HG03439 (cell line): Measurements from ENCODE around the gene IGFBP7.
A peak's percentile ranks its signal among the peaks of the same experiment; 100 is the strongest.

ENCODE experiments used
- ATAC-seq: cut with Tn5 transposase; IDR thresholded peaks from one replicate; pipeline ENCODE4 v1.9.1; 2021; ENCODE audit warnings: mild to moderate bottlenecking, moderate library complexity; ENCODE audit not compliant: unreplicated experiment

IGFBP7 gene, protein sequence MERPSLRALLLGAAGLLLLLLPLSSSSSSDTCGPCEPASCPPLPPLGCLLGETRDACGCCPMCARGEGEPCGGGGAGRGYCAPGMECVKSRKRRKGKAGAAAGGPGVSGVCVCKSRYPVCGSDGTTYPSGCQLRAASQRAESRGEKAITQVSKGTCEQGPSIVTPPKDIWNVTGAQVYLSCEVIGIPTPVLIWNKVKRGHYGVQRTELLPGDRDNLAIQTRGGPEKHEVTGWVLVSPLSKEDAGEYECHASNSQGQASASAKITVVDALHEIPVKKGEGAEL

DNA sequence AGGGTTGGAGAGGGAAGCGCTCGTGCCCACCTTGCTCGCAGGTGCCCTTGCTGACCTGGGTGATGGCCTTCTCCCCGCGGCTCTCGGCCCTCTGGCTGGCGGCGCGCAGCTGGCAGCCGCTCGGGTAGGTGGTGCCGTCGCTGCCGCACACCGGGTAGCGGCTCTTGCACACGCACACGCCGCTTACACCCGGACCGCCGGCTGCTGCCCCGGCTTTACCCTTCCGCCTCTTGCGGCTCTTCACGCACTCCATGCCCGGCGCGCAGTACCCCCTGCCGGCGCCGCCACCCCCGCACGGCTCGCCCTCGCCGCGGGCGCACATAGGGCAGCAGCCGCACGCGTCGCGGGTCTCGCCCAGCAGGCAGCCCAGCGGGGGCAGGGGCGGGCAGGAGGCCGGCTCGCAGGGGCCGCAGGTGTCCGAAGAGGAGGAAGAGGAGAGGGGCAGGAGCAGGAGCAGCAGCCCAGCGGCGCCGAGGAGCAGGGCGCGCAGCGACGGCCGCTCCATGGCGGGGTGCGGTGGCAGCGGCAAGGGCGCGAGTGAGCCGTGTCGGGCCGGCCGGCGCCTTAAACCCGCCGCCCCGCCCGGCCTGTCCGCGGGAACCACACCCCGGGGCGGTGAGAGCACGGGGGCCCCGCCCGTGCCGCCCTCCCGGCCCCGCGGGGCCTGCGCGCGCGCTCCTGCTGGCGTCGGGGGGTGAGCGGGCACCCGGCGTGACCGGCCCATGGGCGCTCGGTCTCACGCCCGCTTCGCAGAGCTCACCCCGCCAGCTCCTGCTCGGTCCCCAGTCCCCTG, at the start of gene IGFBP7:
Gene IGFBP7 (minus strand): TSS at position 539 of the 793 bp plus-strand sequence. CDS start 34 bp downstream, at position 505.
- peak; percentile 51 for ATAC-seq

DNA sequence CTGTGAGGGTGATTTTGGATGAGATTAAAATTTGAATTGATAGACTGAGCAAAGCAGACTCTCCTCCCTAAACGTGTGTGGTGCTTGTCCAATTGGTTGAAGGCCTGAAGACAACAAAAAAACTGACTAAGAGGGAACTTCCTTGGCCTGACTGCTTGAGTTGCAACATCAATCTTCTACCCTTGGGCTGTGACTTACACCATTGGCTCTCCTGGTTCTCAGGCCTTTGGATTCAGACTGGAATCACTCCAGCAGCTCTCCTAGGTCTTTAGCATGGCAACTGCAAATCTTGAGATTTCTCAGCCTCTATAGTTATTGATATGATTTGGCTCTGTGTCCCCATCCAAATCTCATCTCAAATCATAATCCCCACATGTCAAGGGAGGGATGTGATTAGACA, 49.7 kb upstream of the IGFBP7 start:
- no peak for ATAC-seq

DNA sequence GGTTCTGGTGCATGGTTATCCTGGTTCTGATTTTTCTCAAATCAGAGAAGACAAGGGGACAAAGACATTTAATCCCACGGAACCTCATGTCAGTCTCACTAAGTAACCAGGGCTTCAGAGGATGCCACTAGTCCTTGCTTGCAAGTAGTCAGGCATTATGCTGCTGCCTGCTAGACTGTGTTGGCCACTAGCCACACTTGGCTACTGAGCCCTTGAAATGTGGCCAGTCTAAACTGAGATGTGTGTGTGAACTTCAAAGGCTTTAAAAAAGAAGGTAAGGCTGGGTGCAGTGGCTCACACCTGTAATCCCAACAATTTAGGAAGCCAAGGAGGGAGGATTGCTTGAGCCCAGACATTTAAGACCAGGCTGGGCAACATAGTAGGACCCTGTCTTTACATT, 48.6 kb upstream of the IGFBP7 start:
- no peak for ATAC-seq

DNA sequence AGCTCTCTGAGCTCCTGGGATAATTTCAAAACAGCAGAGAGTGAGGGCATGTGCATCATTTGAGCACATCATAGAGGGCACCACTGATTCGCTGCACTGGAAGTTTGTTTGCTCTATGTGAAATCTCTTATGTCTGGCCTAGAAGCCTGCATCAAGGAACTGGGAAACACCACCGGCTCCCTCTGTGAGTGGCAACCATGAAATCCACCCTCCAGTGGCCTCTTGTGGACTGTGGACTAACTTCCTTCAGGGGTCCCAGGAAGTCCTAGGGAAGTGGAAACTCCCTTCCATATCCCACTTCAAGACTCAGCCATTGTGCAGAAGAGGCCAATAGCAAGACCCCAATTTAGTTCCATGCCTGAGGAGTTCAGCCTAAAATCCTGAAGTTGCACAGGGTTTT, 48.0 kb upstream of the IGFBP7 start:
- no peak for ATAC-seq

DNA sequence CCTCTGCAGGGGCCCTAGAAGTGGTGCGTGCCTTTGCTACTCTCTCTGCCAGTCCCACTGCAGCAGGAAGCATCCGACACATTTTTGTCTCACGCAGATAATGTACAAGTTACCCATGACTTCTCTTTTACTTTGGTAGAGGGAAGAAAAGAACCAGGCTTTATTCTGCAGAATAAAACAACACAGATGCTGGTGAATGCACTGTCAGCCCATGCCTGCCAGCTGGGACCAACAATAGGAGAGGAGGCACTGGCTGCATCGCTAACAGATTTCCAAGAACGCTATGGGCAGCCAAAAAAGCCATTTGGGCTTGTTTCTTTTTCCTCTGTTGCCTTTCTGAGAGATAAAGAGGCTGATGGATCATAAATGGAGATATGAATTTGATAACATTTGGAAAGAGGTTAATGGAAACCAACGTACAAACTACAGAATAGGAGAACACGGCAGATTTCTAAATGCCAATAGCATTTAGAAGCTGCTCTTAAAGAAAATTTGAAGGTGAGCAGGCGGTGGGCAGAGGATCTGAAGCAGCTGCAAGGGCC, 47.5 kb upstream of the IGFBP7 start:
- no peak for ATAC-seq

DNA sequence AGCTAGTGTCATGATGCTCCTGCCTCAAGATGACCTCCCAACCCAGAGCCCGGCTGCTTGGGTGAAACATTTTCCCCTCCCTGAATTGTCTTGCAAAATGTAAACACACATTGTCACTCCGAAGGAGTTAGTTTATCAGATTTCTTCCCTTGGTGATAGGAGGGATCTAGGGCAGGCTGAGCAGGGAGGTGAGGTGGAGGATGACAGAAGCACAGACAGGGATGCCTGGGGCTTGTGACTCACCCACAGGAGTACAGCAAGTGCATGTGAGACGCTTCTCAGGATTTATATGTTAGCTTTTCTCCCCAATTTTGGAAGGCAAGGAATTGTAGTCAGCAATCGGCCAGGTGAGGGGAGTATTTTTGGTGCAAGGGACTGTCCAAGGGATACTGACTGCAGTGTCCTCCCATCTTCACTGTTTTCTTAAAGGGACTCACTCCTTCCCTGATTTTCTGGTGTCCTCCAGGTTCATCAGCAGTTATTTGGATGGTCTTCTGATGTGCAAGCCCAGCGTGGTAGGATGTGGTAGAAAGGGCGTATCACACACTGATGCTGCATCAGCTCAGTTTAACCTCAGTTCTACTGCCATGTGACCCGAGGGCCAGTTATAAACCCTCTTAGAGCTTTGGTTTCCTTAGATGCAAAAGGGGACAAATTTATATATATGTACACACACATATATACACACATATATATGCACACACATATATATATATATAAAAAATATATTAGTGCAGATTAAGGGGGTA, 46.2 kb upstream of the IGFBP7 start:
- ATAC-seq, result no peak

DNA sequence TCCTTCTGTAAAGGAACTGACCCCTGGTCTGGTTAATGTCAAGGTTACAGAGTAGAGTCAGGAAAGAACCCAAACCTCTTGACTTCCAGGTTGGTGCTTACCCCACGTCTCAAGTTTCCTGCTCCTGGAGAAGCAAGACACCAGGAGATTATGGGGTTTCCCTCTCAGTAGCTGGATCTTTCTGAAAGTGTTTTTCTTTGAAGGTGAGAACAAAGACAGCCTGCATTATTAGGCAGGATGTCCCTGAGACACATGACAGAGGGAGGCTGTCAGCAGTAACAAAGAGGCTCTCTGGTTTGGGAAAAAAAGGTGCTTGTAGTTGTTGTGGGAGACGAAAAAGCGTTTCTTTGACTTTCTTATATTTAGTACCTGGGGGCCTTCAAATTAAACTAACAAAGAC, 44.7 kb upstream of the IGFBP7 start:
- no peak for ATAC-seq

DNA sequence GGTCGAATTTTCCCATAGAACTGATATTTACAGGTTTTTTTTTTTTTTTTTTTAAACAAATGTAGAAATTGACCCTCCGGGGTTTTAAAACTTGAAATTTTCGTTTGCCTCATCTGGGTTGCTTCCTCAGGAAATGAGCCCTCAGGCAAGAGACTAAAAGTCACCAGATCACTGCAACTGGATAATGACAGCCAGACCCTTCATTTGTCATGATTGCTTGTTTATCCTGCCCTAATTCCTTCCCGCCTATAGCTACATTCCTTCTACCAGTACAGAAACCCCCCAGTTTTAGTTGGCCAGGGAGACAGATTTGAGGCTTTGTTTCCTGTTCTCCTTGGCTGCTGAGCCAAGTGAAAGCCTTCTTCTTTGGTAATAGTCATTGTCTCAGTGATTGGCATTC, 44.0 kb upstream of the IGFBP7 start:
- ATAC-seq, result no peak

DNA sequence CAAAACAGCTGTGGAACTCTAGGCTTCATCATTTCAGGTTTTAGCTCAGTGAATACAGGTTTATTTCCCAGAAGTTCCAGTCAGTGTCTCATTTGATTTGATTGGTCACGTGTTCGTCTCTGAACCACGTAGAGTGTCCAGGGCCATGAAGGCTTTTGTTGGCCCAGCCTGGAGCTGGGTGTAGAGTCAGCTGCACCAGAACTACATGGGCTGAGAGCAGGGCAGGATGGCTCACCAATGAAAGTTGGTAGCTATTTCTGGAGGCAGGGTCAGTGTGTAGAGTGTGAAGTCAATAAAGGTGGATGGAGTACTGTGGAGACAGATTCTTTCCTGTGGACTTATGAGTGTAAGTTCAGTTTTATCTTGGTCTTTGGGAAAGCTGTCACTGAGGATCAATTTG, 43.0 kb upstream of the IGFBP7 start:
- ATAC-seq, result no peak

DNA sequence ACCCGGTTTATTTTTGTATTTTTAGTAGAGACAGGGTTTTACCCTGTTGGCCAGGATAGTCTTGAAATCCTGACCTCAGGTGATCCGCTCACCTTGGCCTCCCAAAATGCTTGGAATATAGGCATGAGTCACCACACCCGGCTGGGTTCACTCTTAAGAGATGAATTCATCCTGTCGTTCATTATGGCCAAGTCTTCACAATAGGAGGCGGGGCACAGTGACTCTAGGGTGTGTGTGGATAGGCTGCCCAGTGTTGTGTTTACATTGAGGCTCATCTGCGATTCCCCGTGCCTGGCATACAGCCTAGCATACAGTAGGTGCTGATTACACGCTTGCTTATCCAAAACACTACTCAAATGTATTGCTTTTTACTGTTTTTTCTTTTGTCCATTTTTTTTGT, 41.3 kb upstream of the IGFBP7 start:
- ATAC-seq, result no peak

DNA sequence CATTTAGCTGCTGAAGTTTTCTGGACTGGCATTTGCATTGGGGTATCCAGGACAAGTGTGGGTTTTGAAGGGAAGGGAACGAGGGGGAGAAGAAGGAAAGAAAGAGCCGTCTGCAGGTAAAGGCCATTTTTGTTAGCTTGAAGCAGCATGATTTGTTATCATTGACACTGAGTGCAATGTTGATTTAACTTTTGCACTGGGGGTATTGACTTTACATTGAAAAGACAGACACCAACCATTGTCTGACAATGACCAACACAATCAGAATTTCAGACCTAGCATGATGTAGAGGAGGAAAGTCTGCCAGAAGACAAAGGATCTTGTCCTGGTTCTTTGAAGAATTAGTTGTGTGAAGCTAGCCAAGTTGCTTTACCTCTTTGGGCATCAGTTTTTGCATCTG, 39.6 kb upstream of the IGFBP7 start:
- ATAC-seq, result no peak

DNA sequence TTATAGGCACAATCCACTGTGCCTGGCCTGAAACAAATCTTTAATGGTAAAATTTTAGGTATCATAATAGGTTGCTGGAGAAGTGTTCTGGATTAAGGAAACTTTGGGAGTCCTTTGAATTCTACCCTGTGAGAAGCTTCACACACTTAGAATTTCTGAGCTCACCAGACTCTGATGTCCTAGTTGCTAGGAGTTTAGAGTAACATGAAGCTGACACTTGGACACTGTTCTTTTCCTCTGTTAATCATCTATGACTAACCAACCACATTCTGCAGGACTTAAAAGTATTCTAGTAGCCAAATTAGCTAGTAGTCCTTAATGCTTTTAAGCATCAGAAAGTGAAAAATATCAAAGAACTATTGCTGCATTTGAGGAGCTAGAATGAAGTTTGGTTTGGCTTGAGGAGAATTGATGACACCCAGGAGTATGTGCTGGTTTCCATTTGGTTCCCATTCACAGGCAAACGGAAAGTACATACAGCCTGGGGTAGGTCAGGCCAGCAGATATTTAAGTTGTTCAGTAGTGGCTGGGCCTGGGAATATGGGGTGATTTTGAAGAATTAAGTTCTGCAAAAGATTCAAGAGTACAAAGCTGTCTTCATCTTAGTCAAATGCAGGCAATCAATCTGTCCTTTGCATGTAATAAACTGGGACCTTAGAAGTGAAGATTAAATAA, 38.8 kb upstream of the IGFBP7 start:
- ATAC-seq, result no peak

DNA sequence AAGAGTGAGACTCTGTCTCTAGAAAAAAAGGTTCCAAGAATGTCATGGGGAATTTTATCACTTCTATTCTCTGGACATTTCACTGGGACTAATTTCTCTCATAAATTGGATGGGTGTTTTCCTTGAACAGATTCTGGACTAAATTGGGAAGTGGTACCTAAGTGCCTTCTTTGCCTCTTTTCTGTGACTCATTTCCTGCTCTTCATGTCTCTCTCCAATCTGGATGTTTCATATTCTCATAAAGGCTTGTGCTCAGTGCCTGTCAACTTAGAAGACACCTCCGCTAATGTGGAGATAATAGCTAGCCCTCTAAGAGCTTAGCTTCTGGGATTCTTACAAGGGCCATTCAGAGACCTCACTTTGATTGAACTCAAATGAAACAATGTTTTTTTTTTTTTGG, 38.0 kb upstream of the IGFBP7 start:
- ATAC-seq, result no peak

DNA sequence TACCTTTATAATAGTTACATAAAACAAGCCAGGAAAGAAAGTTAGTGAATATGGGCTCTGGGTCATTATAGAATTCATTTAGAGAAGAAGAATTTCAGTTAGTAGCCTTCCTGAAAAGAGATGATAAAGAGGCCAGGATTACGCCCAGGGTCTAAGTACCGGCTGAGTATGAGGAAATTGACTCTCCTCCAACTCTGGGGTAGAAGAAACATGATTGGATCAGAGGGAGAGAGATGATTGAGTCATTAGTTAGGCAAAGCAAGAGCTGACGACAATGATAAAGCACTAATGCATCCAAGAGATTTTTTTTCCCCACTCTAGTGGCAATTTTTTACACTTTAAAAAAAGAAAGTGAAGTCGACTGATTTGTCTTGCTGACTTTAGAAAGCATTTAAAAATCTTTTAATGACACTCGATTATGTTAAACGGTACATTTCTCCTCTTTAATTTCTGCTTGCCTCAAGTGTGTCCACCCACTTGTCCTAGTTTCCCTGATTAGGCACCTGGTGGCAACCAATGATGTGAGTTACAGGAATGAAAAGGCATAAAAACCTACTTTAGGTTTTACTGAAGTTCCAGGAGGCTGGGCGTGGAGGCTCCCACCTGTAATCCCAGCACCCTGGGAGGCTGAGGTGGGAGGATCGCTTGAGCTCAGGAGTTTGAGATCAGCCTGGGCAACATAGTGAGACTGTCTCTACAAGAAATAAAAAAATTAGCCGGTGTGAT, 37.3 kb upstream of the IGFBP7 start:
- ATAC-seq, result no peak

DNA sequence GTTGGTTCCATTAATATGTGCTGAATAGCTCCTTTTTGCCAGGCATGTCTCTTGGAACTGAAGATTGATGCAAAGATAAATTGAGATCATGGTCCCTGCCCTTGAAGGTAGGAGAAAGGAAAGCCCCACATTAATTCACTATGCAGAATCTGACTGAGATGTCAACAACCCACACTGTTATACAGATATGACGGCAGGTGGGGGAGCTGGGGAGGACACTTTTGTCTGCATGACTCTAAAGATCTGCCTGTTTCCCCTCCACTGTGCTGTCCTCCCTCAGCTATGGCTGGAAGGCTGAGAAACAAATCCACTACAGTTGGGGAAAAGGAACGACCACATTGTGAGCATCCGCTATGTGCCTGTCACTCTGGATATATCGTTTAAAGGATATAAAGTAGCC, 36.3 kb upstream of the IGFBP7 start:
- no peak for ATAC-seq

DNA sequence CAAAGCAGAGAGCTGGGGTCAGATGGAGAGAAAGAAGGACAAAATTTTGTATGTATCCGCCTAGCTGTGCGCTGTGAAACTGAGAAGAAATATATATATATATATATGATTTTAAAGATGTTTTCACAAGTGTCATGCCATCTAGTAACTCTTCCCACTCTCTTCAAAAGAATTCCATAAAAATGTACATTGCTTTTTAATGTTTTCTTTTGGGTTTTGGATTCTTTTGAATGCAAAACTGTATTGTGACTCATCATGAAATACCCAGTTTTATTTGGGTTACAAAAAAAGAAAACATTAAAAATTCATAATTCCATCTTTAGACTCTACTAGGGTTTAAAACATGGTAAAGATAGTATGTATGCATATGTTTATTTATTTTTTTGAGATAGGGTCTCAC, 34.3 kb upstream of the IGFBP7 start:
- no peak for ATAC-seq

DNA sequence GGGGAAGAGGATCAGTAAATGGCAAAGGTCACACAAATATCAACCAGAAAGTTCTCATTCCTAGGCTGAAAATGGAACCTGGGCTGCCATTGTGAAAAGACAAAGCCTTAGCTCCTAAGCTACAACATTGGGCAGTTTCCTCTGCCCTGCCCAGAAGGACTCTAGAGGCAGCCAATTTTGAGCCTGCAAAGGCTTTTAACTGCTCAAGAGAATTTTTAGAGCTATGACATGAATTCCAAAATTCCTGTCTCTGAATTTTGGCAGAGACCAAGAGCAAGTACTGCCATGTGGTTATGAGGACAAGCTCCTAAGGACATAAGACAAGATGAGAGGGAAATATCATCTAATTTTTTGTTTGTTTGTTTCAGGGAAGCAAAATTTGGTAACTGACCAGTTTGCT, 29.6 kb upstream of the IGFBP7 start:
- no peak for ATAC-seq

DNA sequence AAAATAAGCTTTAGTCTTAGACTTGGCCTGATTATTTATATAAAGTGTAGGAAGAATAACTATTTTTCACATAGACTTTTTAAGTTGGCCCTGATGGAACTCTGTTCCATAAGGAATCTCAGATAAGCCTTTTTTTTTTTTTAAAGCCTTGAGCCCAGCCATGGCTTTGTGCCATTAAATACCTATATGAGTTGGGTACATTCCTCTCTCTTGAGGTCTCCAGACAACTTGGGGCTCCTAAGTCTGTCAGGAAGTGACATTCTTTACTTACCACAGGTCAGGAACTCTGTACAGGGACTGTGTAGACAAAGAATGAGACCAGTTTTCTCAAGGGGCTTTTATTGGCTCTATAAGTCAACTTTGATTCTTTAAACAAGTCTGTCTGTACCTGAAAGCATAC, 27.1 kb upstream of the IGFBP7 start:
- ATAC-seq, result no peak

DNA sequence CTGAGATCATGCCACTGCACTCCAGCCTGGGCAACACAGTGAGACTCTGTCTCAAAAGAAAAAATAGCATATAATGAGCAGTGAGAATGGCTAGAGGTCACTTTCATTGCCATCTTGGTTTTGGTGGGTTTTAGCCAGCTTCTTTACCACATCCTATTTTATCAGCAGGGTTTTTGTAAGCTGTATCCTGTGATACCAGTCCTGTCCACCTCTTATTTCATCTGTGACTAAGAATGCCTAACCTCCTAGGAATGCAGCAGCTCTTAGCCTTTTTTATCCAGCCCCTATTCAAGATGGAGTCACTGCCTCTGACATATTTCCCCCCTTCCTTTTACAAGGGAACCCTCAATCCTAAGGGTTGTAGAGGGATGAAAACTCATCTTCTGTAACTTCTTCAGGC, 26.1 kb upstream of the IGFBP7 start:
- ATAC-seq, result no peak

DNA sequence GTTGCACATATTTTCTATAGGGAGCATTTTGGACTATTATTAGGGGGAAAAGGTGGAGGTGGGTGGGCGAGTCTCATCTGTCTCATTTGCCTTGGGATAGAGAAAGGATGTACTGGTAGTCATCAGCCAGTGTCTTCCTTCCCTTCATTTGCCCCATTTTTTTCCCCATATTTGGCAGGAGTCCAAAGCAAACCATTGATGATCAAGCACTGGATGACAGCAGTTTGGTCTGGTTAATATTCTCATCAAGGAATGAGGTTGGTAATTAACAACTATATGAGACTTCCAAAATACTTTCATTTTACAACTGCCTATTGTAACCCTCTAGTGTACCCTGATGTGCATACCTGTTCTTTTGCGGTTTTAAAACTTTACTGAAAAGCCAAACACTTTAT, 22.6 kb upstream of the IGFBP7 start:
- ATAC-seq, result no peak
